ENCODE measurements around the gene FZD2.
"Not testable (repeated sequence)": the region's sequence is repeated elsewhere in the genome, so short reads cannot be mapped to it uniquely, and the experiment has no call there.

- TF ChIP-seq, protein P1, sequence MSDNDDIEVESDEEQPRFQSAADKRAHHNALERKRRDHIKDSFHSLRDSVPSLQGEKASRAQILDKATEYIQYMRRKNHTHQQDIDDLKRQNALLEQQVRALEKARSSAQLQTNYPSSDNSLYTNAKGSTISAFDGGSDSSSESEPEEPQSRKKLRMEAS (IDR thresholded peaks at IDR 0.05; ENCODE audit: low read depth, low read length), result not testable (repeated sequence)
- TF ChIP-seq POLR2A (IDR thresholded peaks at IDR 0.05; ENCODE audit: extremely low read depth, insufficient read length); MYC (IDR thresholded peaks at IDR 0.05; ENCODE audit: low read depth, low read length): not testable (repeated sequence)
- TF ChIP-seq, protein P2, sequence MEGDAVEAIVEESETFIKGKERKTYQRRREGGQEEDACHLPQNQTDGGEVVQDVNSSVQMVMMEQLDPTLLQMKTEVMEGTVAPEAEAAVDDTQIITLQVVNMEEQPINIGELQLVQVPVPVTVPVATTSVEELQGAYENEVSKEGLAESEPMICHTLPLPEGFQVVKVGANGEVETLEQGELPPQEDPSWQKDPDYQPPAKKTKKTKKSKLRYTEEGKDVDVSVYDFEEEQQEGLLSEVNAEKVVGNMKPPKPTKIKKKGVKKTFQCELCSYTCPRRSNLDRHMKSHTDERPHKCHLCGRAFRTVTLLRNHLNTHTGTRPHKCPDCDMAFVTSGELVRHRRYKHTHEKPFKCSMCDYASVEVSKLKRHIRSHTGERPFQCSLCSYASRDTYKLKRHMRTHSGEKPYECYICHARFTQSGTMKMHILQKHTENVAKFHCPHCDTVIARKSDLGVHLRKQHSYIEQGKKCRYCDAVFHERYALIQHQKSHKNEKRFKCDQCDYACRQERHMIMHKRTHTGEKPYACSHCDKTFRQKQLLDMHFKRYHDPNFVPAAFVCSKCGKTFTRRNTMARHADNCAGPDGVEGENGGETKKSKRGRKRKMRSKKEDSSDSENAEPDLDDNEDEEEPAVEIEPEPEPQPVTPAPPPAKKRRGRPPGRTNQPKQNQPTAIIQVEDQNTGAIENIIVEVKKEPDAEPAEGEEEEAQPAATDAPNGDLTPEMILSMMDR (IDR thresholded peaks at IDR 0.05; ENCODE audit: low read depth, low read length), result not testable (repeated sequence)
Measured at GRCh38 chr17:44511241-44512134, 45.8 kb upstream of the FZD2 start.
